NCI-H2081 treated with DMSO at 0.1 percent for 48 hours (cell line): ENCODE results near the gene ELK3.
"Not testable (repeated sequence)": the region's sequence is repeated elsewhere in the genome, so short reads cannot be mapped to it uniquely, and the experiment has no call there.

Experiments used
- DNase-seq: peaks from one replicate; lab custom pipeline; 2025; lab: John Stamatoyannopoulos, UW

Gene ELK3

DNA sequence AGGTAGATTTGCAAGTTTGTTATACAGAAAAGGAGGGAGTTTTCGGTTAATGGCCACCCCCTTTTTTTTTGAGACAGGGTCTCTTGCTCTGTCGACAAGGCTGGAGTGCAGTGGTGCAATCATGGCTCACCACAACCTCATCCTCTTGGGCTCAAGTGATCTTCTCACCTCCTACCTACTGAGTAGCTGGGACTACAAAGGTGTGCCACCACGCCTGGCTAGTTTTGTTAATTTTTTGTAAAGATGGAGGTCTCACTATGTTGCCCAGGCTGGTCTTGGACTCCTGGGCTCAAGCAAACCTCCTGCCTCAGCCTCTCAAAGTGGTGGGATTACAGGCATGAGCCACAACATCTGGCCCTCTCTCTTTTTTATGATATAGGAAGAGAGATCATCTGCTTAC lies 111.5 kb downstream of the ELK3 start:
- no peak for DNase-seq

- no peak for DNase-seq
Observed at GRCh38 chr12:96308881-96309280, 114.7 kb downstream of the ELK3 start.

DNA sequence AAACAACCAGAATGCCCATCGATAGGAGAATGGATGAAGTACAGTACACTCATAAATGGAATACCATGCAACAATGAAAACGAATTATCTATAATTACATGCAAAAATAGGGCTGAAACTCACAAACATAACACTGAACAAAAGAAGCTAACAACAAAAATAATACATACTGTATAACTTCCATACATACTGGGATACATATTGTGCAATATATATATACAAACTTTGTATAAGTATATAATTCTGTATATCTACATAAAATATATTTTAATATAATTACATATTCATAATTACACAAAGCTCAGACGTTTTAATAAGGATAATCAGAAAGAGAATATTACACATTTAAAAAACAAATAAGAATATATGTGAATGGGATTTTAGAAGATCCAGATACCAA lies 115.9 kb downstream of the ELK3 start:
- DNase-seq, result no peak

GRCh38 chr12:96311191-96311590 lies 117.0 kb downstream of the ELK3 start:
- DNase-seq, result no peak

DNA sequence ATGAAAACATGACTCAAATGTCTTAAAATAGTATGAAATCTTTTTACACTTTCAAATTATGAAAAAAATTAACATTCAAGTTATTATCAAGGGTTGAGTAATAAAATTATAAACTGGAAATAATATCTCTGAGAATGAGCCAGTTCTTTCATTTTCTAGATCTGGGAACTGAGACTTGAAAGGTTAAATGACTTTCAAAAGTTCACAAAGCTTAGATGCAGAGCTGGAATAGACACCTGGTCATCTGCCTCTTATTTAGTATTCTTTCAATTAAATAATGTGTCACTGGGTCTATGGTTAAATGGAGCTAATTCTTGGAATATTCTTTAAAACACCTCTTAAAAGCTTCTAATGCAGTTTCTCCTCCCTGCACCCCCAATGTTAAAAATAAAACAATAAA lies 119.4 kb downstream of the ELK3 start:
- no peak for DNase-seq

- DNase-seq, result no peak
Observed at GRCh38 chr12:96314723-96315122, 120.5 kb downstream of the ELK3 start.

- not testable (repeated sequence) for DNase-seq
Observed at GRCh38 chr12:96315741-96316481, 121.7 kb downstream of the ELK3 start.

DNA sequence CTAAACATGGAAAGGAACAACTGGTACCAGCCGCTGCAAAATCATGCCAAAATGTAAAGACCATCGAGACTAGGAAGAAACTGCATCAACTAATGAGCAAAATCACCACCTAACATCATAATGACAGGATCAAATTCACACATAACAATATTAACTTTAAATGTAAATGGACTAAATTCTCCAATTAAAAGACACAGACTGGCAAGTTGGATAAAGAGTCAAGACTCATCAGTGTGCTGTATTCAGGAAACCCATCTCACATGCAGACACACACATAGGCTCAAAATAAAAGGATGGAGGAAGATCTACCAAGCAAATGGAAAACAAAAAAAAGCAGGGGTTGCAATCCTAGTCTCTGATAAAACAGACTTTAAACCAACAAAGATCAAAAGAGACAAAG lies 123.6 kb downstream of the ELK3 start:
- not testable (repeated sequence) for DNase-seq
